GM12801 (cell line): ENCODE measurements around the gene GFOD1.

Source experiments
- TF ChIP-seq, protein P1 (sequence below): IDR thresholded peaks from one replicate; pipeline ENCODE4 v1.5.1; 2011; ENCODE audit warnings: control low read depth; ENCODE audit not compliant: insufficient read length; ENCODE audit errors: extremely low read depth

Gene GFOD1

DNA sequence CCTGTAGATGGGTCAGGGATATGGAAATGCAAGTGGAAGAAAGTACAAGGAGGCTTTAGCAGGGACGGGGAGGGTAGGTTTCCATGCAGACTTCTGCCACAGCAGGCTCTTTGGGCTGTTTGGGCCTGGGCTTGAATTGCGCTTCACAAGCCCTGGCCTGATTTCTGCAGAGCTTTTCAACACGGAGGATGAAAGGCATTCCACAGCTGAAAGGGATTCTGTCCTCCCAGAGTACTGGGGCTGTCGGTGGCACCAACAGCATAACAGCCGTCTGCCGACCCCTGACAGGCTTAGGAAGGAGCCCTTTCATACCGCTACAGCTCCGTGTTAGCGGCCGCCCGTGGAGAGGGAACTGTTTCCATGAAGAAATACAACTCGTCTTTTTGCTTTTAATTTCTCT, 136.1 kb downstream of the GFOD1 start:
- TF ChIP-seq, protein P1, sequence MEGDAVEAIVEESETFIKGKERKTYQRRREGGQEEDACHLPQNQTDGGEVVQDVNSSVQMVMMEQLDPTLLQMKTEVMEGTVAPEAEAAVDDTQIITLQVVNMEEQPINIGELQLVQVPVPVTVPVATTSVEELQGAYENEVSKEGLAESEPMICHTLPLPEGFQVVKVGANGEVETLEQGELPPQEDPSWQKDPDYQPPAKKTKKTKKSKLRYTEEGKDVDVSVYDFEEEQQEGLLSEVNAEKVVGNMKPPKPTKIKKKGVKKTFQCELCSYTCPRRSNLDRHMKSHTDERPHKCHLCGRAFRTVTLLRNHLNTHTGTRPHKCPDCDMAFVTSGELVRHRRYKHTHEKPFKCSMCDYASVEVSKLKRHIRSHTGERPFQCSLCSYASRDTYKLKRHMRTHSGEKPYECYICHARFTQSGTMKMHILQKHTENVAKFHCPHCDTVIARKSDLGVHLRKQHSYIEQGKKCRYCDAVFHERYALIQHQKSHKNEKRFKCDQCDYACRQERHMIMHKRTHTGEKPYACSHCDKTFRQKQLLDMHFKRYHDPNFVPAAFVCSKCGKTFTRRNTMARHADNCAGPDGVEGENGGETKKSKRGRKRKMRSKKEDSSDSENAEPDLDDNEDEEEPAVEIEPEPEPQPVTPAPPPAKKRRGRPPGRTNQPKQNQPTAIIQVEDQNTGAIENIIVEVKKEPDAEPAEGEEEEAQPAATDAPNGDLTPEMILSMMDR = no peak

DNA sequence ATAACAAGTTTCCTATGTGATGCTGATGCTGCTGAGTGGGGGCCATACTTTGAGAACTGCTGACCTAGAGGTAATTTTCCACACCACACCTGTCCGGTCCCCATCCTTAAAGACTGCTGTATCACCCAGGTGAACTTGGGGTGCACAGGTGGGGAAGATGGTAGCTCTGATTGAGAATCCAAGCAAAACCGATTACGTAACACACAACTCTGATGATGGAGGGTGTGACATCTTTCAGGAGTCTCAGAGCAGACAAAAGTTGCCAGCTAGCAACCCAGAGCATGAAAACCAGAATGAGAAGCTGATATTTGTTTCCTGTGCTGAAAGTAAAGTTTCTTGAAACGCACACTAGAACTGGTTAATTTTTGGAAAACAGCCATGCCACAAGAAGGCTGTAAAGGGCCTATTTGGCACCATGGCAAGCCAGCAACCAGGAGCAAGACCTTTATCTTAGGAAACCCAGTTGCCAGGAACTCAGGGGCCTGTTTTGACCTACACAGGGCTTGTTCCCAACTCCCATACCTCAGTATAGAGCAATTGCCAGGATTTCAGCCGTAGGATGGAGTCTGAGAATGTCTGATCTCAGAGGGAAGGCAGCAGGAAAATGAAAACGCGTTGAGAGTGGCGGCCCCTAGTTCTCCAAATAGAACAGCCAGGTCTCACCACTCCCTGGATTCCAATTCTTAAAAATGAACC, 137.4 kb downstream of the GFOD1 start:
- TF ChIP-seq, protein P1 = no peak

DNA sequence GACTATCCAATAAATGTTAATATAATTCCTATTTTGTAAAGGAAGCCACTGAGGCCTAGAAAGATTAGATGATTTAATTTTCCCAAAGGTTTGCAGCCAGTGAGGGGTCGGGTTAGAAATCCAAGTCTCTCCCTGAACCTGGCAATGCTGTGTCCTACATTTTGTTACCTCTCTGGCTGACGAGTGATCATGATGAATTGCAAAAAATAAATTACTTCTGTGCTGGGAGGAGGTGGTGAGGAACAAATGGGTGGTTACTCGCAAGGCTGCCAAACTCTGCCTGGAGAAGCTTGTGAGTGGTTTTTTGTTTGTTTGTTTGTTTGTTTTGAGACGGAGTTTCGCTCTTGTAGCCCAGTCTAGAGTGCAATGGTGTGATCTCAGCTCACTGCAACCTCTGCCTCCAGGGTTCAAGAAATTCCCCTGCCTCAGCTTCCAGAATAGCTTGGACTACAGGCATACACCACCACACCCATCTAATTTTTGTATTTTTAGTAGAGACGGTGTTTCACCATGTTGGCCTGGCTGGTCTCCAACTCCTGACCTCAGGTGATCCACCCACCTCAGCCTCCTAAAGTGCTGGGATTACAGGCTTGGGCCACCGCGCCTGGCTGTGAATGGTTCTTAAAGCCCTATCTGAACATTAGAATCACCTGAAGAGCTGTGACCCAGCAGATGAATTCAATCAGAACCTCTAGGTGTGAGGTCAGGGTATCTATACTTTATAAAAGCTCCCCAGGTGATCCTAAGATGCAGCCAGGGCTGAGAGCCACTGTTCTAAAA, 138.9 kb downstream of the GFOD1 start:
- TF ChIP-seq, protein P1 = no peak

DNA sequence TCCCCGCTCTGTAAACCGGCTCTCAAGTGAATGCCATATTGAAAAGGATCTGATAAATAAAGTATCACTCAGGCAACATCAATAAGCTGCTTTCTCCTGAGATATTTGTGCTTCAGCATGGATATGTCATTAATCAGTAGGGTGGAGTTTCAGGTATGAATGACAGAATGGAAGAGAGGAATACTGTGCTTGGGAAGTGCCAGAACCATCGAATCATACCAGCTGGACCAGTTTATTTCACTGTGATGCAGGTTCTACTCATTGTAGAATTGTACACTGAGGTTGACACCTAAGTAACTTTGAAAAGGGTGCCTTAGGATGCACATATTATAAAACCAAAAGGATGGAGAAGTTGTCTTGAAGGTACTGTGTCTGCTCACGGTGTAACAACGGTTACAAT, 141.2 kb downstream of the GFOD1 start:
- TF ChIP-seq, protein P1 = no peak

DNA sequence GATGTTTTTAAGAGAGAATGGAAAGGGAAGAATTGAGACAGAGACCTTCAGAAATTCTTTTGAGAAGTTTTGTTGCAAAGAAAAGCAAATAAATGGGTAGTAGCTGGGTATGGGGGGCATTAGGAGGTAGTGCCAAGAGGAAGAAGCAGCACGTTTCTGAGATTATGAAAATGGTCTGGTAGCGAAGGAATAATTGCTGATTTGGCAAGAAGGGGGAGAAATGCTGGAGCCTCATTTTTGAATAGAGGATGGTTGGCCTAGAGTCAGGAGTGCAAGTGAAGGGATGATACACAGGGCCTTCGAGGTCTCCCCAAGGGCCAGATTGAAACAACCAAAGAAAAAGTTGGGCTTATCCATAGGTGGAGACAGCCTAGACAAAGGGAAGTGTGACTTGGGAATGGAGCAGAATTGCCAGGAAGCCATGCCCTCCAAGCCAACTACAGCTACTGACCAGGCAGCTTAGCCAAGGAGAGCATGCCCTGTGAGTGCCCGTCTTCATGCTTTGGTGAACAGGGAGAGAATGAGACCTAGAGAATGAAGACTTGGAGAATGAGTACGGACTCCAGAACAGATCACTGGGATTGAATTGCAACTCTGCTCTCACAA, 144.9 kb downstream of the GFOD1 start:
- TF ChIP-seq, protein P1 = no peak

DNA sequence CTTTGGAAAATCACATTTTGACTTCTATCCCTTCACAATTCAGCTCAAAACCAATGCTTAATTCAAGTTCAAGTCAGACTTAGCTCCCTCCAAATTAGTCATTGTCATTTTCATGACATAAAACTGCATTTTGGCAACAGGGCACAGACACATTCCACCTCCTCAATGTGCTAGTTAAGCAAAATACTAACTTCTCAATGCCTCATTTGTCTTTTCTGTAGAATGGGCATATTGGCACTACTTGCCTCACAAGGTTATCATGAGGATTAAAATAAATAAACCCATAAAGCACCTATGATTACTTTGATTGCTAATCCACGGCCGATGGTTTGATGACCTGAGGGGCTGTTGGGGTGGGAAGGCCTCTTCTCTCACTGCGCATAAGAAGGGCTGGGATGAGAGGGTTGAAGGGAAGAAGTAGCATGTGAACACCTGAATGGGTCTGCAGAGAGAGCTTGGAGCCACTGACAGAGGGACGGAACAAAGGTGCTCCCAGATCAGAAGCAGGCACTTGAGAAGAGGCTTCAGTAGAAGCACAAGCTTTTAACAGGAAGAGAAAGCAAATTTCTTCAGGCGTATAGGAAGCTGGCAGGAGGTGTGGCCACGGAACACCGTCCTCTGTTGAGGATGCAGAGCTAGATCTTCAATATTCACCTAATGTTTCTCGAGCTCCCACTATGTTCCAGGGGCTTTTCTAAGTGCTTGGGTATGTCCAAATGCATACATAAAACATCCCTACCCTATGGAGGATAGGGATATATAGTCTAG, 147.4 kb downstream of the GFOD1 start:
- TF ChIP-seq, protein P1 = no peak

DNA sequence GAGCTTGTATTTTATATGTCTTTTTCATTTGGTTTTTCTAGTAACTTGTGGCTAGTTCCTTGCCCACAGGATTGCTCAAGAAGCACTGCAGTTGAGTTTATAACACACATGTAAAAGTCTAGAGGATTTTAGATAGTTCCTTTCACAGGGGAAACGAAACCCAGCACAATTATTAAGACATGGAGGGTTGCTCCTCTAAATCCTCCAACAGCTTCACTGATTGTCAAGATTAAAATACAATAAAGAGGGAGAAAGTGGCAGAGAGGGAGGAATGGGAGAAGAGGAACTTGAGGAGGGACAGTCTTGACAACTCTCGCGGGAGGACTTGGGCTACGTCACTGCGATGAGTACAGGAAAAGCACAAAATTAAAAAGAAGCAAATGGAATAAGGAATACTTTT, 149.4 kb downstream of the GFOD1 start:
- TF ChIP-seq, protein P1 = no peak
